ENCODE results near the gene PAK6.

PAK6 gene

GRCh38 chr15:40293905-40294895, 55.3 kb downstream of the PAK6 start:
- no peak for DNase-seq

DNA sequence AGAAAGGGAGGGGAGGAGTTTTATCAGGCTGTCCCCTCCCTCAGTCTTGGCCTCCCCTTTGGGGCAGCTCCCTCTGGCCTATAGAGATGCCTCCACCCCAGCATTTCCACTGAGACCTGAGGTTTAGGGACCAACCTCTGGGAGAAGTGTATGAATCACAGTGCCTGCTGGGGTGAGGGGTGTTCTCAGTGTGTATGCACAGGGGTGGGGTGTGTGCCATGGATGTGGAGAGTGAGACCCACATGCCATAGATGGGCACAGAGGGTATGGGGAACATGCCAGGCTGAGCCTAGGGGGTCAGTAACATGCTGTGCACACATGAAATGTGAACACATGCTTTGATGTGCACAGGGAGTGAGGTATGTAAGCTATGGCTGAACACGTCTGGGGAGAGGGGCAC, 56.4 kb downstream of the PAK6 start:
- DNase-seq, result no peak

DNA sequence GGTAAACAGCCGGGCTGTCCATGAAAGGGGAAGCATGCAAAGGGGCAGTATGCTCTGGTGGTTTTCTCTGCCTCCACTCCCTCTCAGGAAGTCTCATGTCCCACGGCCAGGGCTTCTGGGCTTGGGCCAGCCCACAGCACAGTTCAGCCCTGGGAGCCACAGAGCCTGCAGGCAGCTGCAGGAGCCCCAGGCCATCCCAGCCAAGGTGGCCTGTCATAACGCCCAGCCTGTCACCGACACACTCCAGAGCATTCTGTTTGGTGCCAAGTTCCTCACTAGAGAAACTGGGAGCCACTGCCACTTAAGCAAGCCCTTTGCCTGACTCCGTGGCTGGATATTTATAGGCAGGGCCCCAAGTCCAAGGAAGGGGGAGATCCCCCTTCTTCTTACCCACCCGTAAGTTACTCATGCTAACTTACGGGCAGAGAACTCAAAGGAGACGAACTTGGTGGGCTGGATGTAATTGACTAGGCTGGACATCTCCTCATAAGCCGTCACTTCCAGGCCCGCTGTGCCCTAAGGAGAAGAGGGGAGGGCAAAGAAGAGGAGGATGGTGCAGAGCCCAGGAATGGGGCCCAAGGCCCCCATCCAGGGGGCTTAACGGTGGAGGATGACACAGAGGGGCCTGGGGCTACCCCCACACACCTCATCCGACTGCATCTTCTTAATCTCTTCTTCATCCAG, 57.2 kb downstream of the PAK6 start:
- DNase-seq, result no peak

GRCh38 chr15:40296561-40297230, 57.8 kb downstream of the PAK6 start:
- DNase-seq, result no peak

DNA sequence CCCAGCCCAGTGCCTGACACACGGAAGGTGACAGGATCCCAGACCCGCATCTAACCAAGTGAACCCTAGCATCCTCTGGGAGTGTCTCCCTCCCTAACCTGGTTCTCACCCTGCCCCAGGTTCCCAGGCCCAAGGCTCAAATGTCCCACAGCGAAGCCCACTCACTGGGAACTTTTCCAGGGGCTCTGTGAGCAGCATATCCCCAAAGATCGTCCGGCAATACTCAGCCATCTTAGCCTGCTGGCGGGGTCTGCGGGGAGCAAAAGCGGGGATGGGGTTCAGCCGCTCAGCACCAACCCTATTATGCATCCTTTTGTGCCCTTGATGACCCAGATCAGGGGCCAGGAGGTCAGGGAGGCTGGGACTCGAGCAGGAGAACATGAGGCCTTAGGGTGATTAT, 58.5 kb downstream of the PAK6 start:
- no peak for DNase-seq

DNA sequence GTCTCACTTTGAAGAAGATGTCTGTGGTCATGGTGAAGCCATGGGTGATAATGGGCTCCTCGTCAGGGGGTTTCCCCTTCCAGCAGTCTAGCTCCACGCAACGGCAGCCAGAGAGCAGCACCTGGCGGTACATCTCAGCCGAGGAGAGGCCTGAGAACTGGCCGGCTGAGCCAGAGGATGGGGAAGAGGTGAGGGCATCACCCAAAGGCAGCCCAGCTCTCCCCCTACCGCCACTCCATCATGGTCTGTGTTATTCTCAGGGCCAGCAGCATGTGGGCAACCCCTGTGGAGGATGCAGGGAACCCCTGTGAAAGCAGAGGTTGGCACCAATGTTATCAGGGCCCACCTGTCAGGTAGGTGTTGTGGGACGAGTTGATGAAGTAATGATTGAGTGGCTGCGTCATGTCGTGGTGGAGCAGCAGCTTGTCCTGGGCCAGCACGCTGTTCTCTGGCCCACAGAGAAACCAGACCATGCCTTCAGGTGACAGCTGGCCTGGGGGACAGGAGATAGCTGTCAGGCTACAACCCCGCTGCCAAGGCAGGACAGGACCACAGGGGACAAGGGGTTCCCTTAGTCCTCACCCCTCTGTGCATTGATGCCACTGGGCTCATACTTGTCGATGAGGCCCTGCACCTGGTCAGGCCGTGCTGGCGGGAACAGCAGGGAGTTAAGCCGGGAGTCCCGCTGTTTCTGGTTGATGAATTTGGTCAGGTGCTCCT, 59.5 kb downstream of the PAK6 start:
- no peak for DNase-seq

GRCh38 chr15:40300367-40300766, 61.5 kb downstream of the PAK6 start:
- DNase-seq, result no peak

GRCh38 chr15:40300771-40301170, 61.9 kb downstream of the PAK6 start:
- DNase-seq, result no peak

DNA sequence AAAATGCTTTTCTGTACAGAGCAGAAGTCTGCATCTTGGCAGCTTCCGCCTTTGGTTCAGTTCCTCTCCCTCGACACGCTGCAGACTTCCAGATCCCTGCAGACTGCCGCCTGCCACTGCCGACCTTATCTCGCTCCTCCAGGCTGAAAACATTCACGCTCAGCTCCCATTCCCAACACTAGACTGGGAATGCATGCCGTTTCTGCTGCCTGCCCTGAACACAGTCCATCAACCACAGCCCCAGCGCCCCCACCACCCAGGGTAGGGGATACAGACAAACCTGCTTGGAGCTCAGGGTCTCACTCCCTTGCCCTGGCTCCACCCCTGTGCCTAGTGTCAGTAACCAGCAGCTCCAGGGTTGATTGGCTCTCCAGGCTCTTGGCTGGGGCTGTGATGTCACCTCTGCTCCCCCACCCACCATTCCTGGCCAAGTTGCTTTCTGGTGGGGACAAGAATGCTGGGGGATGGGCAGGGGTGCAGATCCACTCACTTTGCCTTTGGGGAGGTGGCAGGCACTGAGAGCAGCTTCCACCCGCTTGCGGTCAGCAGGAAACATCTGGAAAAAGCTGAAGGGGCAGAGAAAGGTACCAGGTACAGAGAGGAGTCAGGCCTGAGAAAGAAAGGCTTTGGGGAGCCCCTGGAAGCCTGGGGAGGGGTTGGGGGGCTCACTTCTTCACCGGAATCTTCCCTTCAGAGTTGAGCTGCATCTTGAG, 62.8 kb downstream of the PAK6 start:
- no peak for DNase-seq

DNA sequence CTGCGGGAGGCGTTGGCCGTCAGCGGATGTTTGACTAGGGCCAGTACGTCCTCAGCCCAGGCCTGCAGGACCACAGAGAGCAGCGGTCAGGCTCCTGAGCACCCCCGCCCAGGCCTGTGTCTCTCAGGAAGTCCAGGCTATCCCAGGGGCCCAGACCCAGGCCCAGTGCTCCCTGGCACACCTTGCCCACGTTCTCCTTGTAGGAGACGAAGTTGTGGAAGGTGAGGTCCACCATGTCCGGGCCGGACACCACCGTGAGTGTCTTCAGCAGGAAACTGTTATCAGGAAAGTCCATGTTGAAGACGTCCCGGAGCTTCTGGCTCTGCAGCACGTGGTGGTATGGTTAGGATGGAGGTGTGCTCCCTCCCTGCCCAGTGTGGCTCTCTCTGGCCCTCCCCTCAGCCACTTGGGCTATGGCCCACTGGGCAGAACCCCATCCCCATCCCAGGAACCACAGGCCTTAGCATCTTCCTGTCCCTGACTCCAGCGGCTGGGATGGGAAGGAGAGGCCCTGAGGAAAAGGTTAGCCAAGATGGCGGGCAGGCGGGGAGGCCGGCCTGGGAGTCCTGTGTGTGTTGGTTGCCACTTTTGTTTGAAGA, 63.5 kb downstream of the PAK6 start:
- DNase-seq, result no peak

- DNase-seq, result no peak
Observed at GRCh38 chr15:40302981-40303380, 64.1 kb downstream of the PAK6 start.

- no peak for DNase-seq
Observed at GRCh38 chr15:40303576-40303975, 64.7 kb downstream of the PAK6 start.

GRCh38 chr15:40305281-40305680, 66.4 kb downstream of the PAK6 start:
- DNase-seq, result no peak

DNA sequence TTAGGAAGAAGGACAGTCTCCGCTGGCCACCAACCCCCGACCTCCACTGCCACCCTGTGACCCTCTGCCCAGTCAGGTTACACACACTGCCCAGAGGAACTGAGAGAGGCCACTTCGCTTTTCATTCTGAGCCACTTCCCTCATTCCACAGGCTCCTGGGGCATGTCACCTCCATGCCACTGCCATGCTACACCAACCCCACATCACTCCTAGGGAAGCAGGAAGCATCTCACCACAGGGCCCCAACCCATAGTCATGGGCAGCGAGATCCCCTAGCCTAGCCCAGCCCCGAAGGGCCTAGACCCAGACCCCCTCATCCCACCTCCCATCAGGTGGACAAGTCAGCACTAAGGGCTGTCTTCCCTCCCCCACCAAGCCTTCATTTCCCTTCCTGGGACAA, 67.5 kb downstream of the PAK6 start:
- DNase-seq, result no peak

- no peak for DNase-seq
Observed at GRCh38 chr15:40306908-40307307, 68.0 kb downstream of the PAK6 start.

GRCh38 chr15:40307421-40308211, 68.8 kb downstream of the PAK6 start, which contains the start of gene PLCB2:
PLCB2 (minus strand) TSS chr15:40307935; CDS start chr15:40307672, 263 bp downstream.
- DNase-seq, result no peak

DNA sequence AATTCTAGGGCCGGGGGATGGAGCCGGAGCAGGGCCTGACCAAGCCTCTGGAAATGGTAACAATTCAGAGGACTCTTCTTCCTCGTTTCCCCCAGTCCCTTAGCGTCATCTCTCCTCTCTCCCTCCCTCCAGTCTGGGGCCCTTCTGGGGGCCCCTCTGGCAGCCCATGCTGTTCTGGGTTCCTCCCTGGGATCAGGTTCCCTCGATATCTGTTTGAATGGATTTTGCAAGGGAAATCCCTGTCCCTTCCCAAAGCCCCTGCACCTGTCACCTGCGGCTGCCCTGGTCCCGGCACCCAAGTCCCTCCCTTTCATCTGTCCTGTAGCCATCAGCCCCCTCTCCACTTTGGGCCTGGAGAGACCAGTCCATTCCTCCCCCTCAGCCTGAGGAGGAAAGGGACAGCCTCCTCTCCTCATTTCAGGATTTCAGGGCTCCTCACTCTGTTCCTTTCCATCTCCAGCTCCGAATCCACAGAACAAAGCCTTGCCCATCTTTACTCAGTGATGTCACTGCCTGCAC, 70.5 kb downstream of the PAK6 start:
- DNase-seq, result no peak

GRCh38 chr15:40310001-40310959, 71.4 kb downstream of the PAK6 start:
- DNase-seq, result peak; percentile 26

- no peak for DNase-seq
Observed at GRCh38 chr15:40310993-40311392, 72.1 kb downstream of the PAK6 start.
